GM15510 (cell line): ENCODE results near the gene PHOX2B.

Experiments used
- POLR2A ChIP-seq: IDR thresholded peaks from 3 replicates; pipeline ENCODE4 v1.6.1; 2011; ENCODE audit warnings: borderline replicate concordance; ENCODE audit not compliant: insufficient read length; ENCODE audit errors: extremely low read depth

The PHOX2B gene

DNA sequence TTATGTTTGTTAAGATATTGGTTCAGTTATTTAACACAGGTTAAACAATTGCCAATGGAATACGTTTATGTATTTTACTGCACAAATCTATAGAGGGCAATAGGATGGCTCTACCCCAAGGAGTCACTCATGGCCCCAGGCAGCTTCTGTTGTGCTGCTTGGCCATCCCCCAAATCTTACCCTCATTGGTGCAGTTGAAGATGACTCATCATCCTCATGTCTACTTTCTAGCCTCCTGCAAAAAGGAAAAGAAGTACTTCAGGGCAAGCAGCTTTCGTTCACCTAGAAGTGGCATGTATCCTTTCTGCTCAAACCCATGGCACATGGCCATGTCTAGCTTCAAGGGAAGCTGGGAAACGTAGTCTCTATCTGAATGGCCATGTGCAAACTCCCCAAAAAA is 14.2 kb downstream of the PHOX2B start:
- no peak for TF ChIP-seq POLR2A

DNA sequence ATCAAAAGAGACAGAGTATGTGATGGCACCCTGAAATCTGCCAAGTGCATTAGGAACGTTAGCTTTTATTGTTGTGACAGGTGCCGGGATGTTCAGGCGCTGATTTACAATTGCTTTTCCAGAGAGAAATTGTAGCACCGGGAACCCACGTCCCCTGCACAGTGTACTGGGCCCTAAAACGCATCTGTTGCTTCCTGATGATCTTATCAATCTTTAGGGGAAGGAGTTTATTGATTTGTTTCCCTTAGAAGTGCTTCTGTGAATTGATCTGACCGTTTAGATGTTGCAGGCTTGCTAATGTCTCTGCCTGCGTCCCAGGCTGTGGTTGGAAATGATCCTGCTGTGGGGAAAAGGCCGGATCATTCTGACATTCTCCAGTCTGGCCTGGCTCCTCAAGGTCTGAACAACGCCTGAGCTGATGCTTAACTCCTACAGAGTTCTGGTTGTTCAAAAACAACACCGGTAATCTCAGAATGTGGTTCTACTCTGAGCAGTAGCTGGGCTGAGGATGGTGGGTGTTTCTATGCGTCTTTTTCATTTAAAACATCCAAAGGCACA is 16.9 kb downstream of the PHOX2B start:
- no peak for TF ChIP-seq POLR2A

- TF ChIP-seq POLR2A = no peak
These were observed 20.0 kb downstream of the PHOX2B start for GRCh38 chr4:41728573-41728913.

DNA sequence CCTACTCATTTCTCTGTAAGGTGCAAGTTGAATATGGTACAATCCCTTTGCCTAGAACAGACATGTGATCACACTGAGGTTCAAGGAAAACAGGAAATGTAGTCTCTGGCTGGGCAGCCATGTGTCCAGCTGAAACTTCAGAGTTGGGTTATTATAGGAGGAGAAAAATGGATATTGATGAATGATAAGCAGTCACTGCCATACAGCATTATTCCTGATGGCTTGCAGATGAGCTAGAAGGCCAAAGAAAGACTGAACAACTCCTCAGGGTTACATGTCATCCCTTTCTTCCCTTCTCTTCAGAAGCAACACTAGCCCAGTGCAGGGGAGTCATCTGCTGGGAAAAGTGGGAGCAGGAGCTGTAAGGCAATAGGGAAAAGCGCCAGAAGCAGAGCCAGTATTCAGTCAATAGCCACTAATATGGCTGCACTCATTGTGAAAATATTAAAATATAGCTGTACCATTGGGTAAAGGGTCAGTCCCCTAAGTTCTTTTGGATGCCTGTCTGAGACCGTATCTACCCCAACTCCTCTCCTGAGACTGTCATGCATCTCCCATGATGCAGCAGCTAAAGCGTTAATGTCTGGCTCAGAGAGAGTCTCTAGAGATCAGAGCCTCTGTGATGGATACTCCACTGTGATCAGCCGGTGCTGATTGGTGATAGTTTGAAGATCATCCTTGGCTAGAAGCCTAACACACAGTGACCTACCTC is 20.5 kb downstream of the PHOX2B start:
- TF ChIP-seq POLR2A = no peak

GRCh38 chr4:41725254-41725653 is 23.3 kb downstream of the PHOX2B start:
- no peak for TF ChIP-seq POLR2A

DNA sequence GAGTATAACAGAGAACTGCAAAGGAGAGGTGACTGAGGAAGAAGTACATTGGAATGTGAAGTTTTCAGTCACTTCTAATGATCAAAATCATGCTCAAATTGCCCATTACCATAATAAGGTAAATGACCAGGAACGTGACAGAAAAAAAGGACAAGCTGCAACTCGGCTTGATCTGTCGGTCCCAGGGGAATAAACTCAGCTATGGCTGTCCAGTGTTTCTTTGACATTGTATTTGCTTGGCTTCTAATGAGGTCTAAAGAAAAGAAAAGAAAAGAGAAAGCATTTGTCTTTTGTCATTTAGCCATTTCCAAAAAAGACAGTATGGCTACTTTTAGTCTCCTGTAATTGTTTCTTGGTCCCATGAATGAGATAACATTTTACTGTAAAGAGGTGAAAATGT is 25.2 kb downstream of the PHOX2B start:
- TF ChIP-seq POLR2A = no peak

DNA sequence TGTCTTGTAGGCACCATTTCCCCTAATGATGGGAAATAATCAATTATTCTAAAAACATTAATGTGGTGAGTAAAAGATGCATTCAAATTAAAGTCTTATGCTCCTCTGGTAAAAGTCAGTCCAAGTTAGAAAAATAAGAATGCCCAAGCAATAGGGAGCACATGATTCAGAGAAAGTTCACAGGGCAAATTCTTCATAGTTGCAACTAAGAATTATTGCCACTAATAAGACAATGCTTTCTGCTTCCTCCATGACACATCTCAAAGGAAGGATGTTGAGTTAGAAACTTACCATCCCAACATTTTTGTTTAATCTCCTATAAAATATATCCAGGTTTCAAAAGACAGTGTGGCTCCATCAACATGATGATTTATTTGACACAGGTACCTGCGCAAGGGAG is 26.3 kb downstream of the PHOX2B start:
- TF ChIP-seq POLR2A = no peak

DNA sequence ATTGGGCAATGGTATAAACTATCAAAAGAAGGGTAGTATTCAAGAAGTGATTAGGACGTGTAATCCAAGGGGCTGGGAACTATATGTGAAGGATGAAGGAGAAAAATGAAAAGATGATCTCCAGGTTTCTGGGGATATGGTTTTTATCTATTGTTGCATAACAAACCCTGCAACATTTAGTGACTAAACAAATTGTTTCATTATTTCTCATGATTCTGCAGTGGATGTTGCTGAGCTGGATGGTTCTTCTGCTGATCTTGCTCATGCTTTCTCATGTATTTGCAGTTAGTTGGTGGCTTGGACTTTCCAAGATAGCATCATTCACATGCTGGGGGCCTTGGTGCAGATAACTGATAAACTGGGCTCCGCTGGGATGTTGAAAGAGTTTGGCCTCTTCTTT is 29.1 kb downstream of the PHOX2B start:
- no peak for TF ChIP-seq POLR2A

DNA sequence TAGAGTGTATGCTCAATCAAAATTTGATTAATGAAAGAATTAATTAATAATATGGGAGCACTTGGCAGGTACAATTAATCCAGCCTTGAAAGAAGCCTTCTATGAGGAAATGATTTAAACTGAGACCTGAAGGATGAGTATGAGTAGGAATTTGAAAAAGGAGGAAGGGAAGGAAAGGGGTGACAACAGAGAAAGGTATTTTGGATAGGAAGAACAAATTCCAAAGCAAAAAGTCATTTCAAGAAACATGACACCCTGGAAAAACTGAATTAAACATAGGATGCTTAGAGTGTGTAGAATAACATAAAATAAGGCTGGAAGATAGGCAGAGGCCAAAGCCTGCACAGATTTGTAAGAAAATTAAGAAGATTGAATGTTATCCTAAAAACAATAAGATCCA is 29.6 kb downstream of the PHOX2B start:
- TF ChIP-seq POLR2A = no peak

DNA sequence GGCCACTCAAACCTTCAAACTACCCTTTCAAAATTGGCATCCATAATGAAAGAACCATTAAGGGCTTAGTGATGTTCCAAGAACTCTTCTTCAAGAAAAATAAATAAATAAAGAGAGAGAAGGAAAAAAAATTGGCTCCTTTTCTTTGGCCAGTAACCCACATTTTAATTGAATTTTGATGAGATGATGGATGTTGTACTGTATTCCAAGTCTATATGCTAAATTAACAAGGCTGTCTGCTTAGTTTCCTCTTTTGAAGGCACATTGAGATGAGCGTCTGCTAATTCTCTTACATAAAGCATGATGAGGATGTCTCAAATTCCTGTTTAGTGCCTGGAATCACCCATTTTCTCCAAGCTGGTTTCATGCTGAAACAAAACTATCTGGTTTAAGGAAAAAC is 33.4 kb downstream of the PHOX2B start:
- TF ChIP-seq POLR2A = no peak

DNA sequence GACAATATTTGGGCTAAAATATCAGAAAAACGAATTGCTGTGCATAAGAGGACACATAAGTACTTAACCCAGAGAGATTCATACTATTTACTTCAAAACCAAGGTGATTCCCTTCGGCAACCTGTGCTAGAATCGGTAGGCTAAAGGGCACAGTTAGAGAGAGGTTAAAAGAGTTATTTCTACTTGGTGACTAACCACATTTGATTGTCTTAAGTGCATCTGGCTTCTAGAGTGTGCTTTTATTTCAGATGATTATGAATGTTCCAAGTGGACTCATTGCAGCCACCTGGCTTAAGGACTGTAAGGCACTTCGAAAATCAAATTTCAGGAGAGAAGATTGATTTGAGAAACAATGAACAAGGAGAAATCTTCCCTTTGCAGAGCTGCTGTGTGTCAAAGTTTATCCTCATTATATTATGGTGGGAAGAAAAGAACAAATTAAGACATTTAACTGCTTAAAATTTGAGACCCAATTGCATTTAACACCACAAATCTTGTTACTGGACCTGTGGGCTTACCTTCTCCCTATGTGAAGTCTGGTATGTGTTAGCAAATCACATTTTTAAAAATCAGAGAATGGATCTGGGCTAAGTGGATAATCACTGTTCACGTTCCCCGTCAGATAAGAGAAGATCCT is 34.0 kb downstream of the PHOX2B start:
- no peak for TF ChIP-seq POLR2A

- TF ChIP-seq POLR2A = no peak
These were observed 34.8 kb downstream of the PHOX2B start for GRCh38 chr4:41713768-41714167.

GRCh38 chr4:41712425-41712824 is 36.1 kb downstream of the PHOX2B start:
- TF ChIP-seq POLR2A = no peak

DNA sequence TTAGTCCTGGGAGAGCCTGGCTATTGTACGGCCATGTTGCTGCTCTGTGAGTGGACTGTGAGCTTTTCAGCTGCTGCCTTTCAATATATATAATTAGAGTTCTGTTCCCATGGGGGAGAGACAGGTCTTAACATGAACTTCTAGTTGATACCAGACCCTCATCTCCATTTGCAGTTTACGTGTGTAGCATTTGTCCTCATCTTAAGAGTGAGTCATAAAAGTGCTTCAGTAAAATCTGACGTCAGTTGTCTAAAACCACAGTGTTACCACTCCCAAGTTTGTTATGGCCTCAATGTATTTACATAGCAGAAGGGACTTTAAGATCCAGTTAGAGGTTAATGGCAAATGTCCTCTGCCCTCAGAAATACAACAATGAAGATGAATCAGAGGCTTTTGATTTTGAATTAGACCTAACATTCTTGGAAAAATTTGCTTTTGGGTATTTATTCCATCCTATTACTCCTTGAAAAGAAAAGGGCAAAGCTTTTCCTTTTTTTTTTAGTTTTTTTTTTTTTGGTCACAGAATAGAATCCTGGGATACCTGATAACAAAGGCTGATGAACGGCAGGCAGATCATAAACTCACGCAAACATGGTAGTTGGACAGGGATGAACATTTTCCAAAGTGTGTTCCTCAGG is 38.6 kb downstream of the PHOX2B start:
- no peak for TF ChIP-seq POLR2A

GRCh38 chr4:41703785-41704184 is 44.7 kb downstream of the PHOX2B start:
- no peak for TF ChIP-seq POLR2A

DNA sequence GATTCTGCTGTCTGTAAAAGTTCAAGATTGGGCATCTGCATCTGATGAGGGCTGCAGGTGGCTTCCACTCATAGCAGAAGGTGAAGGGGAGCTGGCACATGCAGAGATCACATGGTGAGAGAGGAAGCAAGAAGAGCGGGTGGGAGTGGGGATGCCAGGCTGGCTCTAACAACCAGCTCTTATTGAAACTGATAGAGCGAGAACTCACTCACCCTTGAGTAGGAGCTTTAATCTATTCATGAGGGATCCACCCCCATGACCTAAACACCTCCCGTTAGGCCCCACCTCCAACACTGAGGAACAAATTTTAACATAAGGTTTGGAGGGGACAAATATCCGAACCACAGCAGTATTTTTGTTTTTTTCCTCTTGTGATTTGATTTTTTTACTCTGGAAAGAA is 45.8 kb downstream of the PHOX2B start:
- TF ChIP-seq POLR2A = no peak
